DMS53 (cell line): ENCODE measurements around the gene PRR23A.
"Not testable (repeated sequence)": the region's sequence is repeated elsewhere in the genome, so short reads cannot be mapped to it uniquely, and the experiment has no call there.

Source experiments
- DNase-seq: peaks from one replicate; lab custom pipeline; 2025; lab: John Stamatoyannopoulos, UW

PRR23A gene

DNA sequence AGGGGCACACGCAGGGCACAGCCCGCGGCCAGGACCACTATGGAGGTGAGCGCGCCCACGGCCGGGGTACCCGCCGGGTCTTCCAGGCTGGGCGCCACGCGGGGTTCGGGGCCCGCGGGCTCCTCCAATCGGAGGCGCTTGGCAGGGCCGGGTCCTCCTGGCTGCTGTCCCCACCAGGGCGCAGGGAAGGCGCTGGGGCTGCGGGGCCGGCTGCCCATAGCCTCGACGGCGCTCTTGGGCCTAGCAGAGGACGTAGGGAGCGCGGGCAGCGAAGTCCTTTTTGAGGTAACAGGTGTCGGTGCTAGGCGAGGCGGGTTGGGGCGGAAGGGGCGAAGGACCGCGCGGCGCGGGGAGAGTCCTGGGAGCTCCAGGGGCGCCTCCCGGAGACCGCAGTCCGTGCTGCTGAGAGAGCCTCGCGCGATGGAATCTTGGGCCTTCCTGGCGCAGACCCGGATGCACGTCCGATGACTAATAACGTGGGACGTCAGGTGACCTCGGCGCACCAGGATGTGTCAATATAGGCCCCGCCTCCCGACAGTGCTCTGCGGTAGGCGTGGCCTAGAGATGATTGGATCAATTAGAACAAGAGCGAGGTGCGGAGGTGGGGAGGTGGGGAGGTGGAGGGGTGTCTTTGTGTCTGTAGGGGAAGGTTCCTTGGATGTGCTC is at the start of gene PRR23A:
PRR23A (minus strand) TSS at position 218 of the 666 bp plus-strand sequence; CDS start at position 218, 0 bp downstream.
- DNase-seq, result no peak

DNA sequence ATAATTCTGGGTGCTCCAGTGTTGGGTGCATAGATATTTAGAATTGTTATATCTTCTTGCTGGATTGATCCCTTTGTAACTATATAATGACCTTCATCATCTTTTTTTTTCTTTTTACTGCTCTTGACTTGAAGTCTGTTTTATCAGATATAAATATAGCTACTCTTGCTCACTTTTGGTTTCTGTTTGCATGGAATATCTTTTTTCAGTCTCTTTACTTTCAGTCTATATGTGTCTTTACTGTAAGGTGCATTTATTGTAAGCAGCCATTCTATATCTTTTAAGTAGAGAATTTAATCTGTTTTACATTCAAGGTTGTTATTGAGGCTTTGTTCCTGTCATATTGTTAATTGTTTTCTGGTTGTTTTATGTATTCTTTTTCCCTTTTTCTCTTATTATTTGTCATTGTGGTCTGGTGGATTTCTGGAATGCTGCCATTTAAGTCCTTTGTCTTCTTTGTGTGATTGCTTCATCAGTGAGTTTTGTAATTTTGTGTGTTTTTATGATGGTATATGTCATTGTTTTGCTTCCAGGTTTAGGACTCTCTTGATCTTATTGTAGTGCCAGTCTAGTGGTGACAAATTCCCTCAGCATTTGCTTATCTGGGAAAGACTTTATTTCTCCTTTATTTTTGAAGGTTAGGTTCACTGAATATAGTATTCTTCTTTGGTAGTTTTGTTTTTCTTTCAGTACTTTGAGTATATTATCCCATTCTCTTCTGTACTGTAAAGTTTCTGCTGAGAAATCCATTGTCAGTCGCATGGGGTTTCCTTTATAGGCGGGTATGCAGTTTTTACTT is 46.9 kb upstream of the PRR23A start:
- DNase-seq, result no peak

DNA sequence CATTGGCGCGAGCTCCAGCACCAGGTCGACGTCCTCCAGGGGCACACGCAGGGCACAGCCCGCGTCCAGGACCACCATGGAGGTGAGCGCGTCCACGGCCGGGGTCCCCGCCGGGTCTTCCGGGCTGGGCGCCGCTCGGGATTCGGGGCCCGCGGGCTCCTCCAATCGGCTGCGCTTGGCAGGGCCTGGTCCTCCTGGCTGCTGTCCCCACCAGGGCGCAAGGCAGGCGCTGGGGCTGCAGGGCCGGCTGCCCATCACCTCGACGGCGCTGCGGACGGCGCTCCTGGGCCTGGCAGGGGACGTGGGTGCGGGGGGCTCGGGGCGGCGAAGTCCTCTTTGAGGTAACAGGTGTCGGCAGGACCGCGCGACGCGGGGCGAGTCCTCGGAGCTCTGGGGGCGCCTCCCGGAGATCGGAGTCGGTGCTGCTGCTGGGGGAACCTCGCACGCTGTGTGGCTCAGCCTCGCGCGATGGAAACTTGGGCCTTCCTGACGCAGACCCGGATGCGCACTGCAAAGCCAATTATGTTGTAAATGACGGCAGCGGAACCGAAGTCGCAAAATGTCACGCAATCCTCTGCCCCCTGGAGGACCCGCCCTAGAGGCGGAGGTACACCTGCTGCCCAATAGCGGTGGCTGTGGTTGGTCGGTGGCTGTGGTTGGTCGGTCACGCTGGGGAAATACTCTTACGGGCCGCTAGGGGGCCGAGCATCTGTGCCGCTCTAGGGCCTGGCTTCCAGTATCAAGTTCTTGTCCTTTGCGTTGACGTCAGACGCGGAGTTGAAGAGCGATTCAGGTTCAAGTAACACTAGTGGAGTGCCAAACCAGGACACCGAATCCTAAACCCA is 38.5 kb upstream of the PRR23A start, which contains the start of gene PRR23C:
PRR23C (minus strand) TSS at position 527 of the 845 bp plus-strand sequence; CDS start at position 255, 272 bp downstream.
- no peak for DNase-seq

DNA sequence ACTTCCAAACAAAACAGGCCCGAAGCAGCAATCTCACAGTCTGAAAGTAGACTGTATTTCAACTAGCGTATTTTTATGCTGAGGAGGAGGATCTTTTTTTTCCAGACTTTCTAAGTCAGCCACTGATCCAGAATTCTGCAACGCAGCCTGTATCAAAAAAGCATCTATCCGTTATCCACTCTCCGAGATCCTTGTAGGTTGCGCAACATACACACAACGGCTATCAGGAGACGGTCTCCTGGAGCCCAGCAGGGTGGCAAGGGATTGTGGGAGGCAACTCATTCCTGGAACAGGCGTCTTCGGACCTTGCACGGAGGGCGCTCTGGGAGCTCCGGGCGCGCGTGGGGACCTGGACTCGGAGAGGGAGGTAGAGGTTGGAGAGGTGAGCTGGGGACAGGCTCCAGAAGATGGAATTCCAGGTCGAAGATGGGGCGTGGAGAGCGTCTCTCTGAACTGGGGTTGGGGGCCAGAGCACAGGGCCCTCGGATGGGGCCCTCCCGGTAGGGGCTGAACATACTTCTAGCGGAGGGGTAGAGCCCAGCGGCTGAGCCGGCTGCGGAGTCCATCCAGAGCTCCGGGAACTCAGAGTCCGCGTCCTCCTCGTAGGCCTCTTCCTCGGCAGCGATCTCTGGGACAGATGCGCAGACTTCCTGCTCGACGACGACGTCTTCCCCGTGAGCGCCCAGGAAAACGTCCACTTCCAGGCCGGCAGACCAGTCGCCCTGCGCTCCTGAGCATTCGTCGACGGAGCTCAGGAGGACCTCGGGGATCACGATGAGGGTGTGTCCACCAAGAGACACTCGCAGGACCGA is 37.7 kb upstream of the PRR23A start:
- DNase-seq, result no peak

DNA sequence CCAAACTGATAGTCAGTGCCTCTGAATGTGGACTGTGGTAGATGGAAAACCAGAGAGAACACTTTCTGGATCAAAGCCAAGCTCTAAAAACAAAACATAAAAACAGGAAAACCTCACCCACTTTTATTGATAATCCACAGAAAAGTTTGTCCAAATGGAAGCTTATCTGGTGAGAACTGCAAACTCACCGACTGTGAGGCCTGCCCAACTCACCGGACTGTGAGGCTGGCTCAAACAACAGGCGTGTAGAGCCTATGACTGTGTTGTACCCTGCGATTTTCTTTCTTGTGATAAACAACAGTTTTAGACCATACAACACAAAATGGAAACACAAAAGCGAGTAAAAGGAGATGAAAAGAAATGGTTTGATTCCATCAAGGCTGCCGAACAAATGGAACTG is 31.4 kb upstream of the PRR23A start:
- no peak for DNase-seq

DNA sequence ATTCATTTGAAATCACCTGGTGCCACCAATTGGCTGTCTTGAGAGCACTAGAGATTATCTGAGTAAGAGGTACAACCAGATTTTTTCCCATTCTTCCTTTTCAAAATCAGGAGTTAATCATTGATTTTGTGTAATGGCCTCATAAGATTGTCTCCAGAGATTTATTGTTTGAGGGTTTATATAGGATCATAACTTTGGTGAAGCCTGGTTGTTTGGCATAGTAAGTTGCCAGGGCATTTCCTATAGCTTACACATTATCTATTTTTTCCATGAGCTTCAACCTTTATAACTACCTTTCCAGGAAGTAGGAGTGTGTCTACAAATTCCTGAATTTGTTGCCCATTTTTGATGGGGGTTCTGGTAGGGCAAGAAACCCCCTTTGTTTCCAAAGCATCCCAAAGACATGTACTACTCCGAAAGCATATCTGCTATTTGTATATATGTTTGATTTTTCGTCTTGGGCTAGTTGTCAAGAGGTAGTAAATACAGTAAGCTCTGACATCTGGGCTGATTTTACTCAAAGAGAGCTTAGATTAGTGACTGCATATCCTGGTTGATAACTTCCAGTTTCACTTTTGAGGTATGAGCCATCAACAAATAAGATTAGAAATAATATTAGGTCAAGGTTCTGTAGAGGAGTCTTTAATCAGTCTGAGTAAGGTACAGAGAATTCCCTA is 26.4 kb upstream of the PRR23A start:
- DNase-seq, result no peak

DNA sequence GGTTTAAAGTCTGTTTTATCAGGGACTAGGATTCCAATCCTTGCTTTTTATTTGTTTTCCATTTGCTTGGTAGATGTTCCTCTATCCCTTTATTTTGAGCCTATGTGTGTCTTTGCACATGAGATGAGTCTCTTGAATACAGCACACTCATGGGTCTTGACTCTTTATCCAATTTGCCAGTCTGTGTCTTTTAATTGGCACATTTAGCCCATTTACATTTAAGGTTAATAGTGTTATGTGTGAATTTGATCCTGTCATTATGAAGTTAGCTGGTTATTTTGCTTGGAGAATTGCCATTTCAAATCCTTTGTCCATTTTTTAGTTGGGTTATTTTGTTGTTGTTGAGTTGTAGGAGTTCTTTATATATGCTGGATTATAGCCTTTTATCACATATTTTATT is 24.5 kb upstream of the PRR23A start:
- not testable (repeated sequence) for DNase-seq

DNA sequence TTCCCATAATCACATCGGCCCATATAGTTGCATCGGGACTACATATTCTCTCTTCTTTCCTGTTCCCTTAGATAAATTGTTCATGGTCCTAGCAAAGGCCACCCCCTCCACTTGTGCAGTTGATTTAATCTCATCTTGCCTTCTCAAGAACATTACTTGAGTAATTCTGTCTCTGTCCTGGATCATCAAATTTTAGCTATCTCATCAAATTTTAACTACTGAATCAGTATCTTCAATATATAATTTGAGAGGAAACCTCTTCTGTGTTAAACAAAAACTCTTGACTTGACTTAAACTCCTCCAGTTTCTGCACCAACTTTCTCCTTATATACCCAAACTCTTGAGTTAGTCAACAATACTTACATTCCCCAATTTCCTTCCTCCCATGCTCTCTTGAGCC is 18.9 kb upstream of the PRR23A start:
- no peak for DNase-seq

DNA sequence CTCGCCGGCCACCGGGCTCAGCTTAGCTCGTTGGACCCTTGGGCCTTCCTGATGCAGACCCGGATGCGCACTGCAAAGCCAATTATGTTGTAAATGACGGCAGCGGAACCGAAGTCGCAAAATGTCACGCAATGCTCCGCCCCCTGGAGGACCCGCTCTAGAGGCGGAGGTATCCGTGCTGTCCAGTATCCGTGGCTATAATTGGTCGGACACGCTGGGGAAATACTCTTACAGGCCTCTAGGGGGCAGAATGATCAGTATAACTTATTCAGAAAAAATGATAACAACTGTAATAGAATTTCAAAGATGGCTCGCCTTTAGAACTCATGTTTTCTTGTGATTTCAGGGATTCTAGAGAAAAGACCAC is 14.8 kb upstream of the PRR23A start, which contains the start of gene PRR23B:
PRR23B (minus strand) TSS at position 59 of the 367 bp plus-strand sequence. CDS start 265 bp downstream, outside the sequence.
- DNase-seq, result peak; percentile 13

DNA sequence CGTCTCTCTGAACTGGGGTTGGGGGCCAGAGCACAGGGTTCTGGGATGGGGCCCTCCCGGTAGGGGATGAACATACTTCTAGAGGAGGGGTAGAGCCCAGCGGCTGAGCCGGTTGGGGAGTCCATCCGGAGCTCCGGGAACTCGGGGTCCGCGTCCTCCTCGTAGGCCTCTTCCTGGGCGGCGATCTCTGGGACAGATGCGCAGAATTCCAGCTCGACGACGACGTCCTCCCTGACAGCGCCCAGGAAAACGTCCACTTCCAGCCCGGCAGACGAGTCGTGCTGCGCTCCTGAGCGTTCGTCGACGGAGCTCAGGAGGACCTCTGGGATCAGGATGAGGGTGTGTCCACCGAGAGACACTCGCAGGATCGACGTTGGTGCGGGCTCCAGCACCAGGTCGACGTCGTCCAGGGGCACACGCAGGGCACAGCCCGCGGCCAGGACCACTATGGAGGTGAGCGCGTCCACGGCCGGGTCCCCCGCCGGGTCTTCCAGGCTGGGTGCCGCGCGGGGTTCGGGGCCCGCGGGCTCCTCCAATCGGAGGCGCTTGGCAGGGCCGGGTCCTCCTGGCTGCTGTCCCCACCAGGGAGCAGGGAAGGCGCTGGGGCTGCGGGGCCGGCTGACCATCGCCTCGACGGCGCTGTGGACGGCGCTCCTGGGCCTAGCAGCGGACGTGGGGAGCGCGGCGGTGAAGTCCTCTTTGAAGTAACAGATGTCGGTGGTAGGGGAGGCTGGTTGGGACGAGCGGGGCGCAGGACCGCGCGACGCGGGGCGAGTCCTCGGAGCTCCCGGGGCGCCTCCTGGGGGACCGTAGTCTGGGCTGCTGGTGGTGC is 14.2 kb upstream of the PRR23A start:
- DNase-seq, result no peak

DNA sequence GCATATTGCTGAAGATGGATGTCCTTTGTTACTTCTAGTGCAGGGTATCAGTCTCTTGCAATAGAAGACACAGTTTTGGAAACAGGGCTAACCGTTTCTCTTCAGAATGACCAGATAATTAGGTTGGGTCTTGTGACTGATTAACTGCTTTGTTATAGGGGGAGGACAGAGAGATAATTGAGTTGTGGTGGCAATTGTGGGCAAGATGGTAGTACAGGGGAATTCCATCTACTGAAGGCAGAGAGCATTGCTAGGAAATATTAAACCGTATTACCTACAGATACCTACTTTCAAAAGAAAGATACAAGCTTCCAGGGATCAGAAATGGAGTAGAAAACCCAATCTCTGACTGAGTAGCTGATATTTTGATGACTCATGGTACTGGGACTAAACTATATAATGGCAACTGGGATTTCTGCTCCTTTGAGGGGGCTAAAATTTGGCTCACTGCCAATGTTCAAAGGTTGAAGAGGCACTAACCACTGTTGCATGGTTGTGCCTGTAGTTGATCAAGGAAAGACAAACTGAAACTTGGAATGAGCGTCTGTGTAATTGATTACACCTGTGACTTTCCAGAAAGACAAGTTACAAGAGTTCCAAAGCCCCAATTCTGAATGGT is 10.5 kb upstream of the PRR23A start:
- peak; percentile 7 for DNase-seq

DNA sequence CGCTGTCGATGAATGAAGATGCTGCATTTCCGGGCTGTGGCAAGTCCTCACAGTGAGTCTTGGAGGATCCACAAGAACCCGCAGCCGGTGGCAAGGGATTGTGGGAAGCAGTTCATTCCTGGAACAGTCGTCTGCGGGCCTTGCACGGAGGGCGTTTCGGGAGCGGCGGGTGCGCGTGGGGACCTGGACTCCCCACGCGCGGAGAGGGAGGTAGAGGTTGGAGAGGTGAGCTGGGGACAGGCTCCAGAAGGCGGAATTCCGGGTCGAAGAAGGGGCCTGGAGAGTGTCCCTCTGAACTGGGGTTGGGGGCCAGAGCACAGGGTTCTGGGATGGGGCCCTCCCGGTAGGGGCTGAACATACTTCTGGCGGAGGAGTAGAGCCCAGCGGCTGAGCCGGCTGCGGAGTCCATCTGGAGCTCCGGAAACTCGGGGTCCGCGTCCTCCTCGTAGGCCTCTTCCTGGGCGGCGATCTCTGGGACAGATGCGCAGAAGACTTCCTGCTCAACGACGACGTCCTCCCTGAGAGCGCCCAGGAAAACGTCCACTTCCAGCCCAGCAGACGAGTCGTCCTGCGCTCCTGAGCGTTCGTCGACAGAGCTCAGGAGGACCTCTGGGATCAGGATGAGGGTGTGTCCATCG is 593 bp downstream of the PRR23A start:
- no peak for DNase-seq

DNA sequence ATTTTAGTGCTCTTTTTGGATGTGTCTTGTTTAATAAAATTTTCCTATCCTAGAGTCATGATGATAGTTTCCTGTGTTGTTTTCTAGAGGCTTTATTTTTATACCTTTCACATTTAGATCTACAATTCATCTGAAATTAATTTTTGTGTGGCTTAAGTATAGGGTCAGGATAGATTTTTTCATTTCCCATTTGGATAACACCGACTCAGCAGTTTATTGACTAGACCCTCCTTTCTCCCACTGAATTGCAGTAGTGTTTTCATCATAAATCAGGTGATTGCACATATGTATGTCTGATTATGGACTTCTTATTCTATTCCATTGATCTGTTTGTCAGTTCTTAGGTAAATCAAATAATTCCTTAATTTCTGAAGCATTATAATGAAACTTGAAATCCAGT is 10.4 kb downstream of the PRR23A start:
- DNase-seq, result no peak

DNA sequence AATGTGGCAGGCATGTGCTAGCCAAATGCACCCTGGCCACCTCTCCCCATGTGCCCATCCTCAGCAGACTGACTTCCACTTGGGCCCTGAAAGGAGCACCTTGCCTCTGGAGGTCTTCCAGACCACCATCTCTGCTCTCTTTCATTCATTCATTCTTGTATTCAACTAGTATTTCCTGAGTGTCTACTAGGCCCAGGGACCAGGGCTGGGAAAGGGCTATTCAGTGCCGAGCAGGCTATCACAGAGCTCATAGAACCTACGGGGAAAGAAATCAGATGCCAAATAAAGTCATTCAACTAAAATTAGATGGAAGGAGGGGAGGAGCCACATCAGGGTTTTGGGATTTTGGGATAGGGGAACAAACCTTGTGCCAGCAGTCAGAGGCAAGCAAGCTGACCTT is 18.9 kb downstream of the PRR23A start:
- DNase-seq, result no peak

DNA sequence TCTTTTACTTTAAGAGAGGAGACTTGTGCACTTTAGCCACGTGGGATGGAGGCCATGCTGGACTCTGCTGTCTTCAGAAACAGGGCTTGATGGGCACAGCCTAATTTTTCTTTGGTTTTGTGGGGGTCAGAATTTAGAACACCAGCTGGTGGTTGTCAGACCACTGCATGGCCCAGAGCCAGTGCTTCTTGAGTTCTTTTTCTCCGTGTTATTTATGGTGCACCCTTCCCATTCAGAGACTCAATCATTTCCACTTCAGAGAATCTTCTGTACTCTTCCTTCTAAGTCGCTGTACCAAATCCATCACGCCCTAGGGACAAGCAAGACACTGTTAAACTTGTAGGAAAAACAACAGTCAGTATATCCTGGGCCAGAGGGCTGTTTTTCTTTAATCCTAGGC is 20.1 kb downstream of the PRR23A start:
- DNase-seq, result no peak

DNA sequence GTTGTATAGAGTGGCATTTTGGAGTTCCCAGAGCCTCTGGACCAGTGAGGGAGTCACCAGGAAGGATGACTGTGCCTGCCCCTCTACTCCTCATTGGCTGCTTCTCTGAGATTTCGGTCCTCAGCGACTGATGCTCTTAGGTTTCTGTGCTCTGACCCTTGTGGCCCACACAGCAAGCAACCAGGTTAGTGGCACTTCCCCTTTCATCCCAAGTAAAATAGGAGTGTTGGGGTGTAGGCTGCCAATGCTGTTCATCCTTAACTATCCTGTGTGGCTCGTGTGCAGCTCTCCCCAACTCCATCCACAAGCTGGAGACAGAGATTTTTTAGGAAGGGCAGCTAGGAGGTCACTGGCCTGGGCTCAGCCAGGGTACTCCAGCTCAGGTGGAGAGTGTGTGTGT is 21.3 kb downstream of the PRR23A start:
- no peak for DNase-seq

DNA sequence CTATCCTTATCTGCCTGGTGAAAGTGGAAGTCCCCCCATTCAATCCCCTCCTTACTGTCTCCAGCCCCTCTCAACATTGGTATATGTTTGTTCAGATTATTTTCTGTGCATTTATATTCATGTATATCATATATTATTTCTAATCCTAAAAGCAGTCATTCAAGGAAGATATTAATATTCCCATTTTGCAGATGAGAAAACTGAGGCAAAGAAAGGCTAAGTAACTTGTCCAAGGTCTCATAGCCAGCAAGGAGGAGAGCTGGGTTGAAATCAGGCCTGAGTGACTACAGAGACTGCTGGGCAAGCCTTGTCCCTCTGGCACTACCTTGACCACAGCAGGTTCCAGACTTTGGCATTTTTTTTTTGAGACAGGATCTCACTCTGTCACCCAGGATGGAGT is 30.0 kb downstream of the PRR23A start:
- no peak for DNase-seq

DNA sequence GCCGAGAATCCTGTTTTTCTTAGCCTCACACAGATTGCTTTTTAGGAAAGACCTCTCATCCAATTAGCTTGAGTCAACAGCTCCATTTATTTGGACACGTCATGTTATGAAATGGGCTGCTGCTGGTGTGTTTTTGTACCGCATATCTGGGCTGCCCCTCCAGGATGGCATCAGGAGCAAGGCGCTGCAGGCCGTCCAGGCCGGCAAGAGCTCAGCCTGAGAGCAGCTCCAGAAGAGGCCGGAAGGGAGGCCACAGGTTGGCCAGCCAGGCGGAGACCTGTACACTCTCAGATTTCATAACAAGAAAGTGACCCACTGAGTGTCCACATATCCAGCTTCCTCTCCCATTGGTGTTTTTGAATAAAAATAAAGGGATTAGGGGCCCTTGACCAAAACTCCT is 30.7 kb downstream of the PRR23A start:
- no peak for DNase-seq

DNA sequence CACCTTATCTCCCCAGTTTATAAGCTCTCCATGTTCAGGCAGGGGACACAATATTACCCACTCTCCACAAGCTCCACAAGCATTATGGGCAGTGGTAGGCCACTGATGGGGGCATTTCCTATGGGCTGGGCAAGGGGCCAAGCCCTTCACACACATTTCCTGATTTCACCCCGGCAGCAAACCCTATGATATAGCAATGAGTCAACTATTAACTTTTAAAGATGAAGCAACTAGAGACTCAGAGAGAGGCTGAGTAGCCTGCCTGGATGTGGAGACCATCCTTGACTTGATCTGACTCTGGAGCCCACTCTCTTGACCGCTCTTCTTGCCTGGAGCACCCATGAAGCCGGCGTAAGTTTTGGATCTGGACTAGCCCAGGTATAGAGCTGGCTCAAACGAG is 31.6 kb downstream of the PRR23A start:
- DNase-seq, result no peak
